Suprapubic skin (tissue), 4 donors: Measurements from ENCODE around the gene TTLL7.

Source experiments
- POLR2A ChIP-seq, 2 donors: fragments of 450-650 bp; IDR thresholded peaks; one replicate each; pipeline ENCODE4 v1.6.1; 2017; ENCODE audit warnings: antibody characterized with exemption in 2 of 2, mild to moderate bottlenecking in 2 of 2, moderate library complexity in 2 of 2
- POLR2AphosphoS5 ChIP-seq, 3 donors: sonication (generic); formaldehyde crosslinking; IDR thresholded peaks; one replicate each; pipeline ENCODE4 v1.6.1; 2017; ENCODE audit warnings: antibody characterized with exemption in 3 of 3
- TF ChIP-seq, protein P1 (sequence below), 2 donors: fragments of 200-600 bp in 1 of 2; fragments of 450-650 bp in 1 of 2; sonication (generic) in 1 of 2; IDR thresholded peaks; one replicate each; pipeline ENCODE4 v1.5.1; 2016 to 2019; ENCODE audit warnings: antibody characterized with exemption in 2 of 2, mild to moderate bottlenecking in 1 of 2, moderate library complexity in 1 of 2

DNA sequence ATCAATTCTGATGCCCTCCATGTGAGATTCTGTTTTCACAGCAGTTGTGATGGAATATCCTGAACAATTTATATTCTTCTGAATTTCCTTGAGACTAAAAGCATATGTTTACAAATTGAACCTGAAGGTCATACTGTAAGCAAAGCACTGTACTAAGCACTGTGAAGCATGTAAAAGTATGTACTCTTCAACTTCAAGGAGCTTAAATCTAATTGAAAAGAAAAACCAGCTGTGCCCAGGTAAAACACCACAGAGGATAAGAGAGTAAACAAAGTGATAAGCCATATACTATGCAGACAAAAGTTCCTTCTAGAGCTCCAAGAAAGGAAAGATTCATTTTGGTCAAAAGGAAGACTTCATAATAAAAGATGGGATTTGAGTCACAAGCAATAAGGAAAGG lies 71.9 kb downstream of the TTLL7 start:
- TF ChIP-seq POLR2AphosphoS5 (IDR thresholded peaks at IDR 0.05) (no peak), POLR2A (IDR thresholded peaks at IDR 0.05) (no peak)
- TF ChIP-seq, protein P1, sequence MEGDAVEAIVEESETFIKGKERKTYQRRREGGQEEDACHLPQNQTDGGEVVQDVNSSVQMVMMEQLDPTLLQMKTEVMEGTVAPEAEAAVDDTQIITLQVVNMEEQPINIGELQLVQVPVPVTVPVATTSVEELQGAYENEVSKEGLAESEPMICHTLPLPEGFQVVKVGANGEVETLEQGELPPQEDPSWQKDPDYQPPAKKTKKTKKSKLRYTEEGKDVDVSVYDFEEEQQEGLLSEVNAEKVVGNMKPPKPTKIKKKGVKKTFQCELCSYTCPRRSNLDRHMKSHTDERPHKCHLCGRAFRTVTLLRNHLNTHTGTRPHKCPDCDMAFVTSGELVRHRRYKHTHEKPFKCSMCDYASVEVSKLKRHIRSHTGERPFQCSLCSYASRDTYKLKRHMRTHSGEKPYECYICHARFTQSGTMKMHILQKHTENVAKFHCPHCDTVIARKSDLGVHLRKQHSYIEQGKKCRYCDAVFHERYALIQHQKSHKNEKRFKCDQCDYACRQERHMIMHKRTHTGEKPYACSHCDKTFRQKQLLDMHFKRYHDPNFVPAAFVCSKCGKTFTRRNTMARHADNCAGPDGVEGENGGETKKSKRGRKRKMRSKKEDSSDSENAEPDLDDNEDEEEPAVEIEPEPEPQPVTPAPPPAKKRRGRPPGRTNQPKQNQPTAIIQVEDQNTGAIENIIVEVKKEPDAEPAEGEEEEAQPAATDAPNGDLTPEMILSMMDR (IDR thresholded peaks at IDR 0.05), result no peak
